ENCODE data around the gene EEPD1.

The EEPD1 gene

GRCh38 chr7:36157527-36158320 is 4.7 kb downstream of the EEPD1 start:
- no peak for DNase-seq

- DNase-seq = no peak
These were observed 5.2 kb downstream of the EEPD1 start for GRCh38 chr7:36158321-36158605.

GRCh38 chr7:36159618-36160017 is 6.6 kb downstream of the EEPD1 start:
- no peak for DNase-seq

GRCh38 chr7:36160313-36160712 is 7.3 kb downstream of the EEPD1 start:
- DNase-seq = no peak

- DNase-seq = no peak
These were observed 8.9 kb downstream of the EEPD1 start for GRCh38 chr7:36161996-36162395.

- no peak for DNase-seq
These were observed 12.0 kb downstream of the EEPD1 start for GRCh38 chr7:36165059-36165458.

- DNase-seq = no peak
These were observed 12.7 kb downstream of the EEPD1 start for GRCh38 chr7:36165802-36166201.

GRCh38 chr7:36167403-36168050 is 14.5 kb downstream of the EEPD1 start:
- DNase-seq = no peak

GRCh38 chr7:36171503-36171902 is 18.4 kb downstream of the EEPD1 start:
- no peak for DNase-seq

GRCh38 chr7:36175886-36176285 is 22.8 kb downstream of the EEPD1 start:
- no peak for DNase-seq

GRCh38 chr7:36176697-36177096 is 23.6 kb downstream of the EEPD1 start:
- DNase-seq = no peak

GRCh38 chr7:36180121-36180520 is 27.1 kb downstream of the EEPD1 start:
- DNase-seq = no peak

- DNase-seq = no peak
These were observed 28.6 kb downstream of the EEPD1 start for GRCh38 chr7:36181668-36182067.

GRCh38 chr7:36182854-36183604 is 30.0 kb downstream of the EEPD1 start:
- DNase-seq = no peak

- DNase-seq = no peak
These were observed 32.0 kb downstream of the EEPD1 start for GRCh38 chr7:36185092-36185491.

GRCh38 chr7:36185756-36186155 is 32.7 kb downstream of the EEPD1 start:
- no peak for DNase-seq

- DNase-seq = no peak
These were observed 33.5 kb downstream of the EEPD1 start for GRCh38 chr7:36186359-36187121.

GRCh38 chr7:36188266-36188665 is 35.2 kb downstream of the EEPD1 start:
- DNase-seq = no peak

- no peak for DNase-seq
These were observed 35.9 kb downstream of the EEPD1 start for GRCh38 chr7:36188906-36189305.

- no peak for DNase-seq
These were observed 37.6 kb downstream of the EEPD1 start for GRCh38 chr7:36190447-36191291.

GRCh38 chr7:36191292-36191920 is 38.4 kb downstream of the EEPD1 start:
- DNase-seq = no peak
